HG02759 (cell line): ENCODE results near the gene NGRN.

Experiments used
- ATAC-seq: cut with Tn5 transposase; IDR thresholded peaks from one replicate; pipeline ENCODE4 v1.9.1; 2021; ENCODE audit warnings: mild to moderate bottlenecking, moderate library complexity; ENCODE audit not compliant: unreplicated experiment

Gene NGRN

DNA sequence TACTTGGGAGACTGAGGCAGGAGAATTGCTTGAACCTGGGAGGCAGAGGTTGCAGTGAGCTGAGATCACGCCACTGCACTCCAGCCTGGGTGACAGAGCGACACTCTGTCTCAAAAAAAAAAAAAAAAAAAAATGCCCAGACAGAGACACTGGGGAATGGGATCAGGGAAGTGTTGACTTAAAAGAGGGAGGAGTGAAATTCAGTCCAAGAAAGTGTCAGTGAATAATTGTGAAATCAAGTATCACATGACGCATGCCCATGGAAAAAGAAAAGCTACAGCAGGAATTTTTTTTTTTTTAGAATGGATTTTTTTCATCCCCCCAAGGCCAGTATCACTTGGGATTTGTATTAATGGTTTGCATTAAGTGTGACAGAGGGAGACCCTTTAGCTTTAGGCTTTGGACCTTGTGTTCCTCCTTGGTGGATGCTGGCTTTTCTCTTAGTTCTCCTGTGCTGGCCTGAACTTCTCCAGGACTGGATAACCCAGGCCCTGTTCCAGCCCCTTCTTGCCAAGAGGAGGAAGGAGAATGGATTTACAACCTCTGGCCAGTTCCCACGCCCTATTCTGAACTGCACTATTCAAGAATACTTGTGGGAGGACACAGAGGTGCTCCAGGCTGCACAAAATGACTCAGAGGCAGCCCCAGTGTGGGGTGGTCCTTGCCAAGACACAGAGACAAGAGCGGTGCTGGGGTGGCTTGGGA, 50.0 kb downstream of the NGRN start:
- no peak for ATAC-seq

DNA sequence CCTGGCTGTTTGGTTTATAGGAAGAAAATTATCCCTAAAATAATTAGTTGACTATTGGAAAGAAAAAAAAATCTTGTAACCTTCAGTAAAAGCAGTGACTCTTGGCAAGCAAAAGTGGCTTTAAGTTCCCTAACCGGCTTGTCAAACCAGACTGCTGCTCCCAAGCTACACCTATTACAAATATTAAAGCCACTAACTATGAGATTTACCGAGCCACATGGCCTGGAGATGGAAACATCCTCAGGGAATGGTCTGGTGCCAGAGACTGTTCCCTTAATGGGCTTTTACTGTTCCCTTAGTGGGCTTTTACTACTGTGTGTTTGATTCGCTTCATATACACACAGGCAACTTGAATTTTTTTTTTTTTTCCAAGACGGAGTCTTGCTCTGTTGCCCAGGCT, 50.7 kb downstream of the NGRN start:
- ATAC-seq: no peak

DNA sequence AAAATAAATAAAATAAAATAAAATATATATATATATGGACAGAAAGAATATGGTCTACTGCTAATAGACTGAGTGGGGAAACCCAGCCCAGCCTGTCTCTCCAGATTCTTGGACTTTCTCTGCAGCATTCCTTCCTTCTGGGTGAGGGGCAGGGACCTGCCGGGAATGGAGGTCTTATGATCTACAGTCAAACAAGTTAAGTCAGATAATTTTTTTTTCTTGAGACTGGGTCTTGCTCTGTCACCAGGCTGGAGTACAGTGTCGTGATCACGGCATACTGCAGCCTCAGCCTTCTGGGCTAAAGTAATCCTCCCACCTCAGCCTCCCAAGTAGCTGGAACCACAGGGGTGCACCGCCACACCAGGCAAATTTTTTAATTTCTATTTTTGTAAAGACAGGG, 53.1 kb downstream of the NGRN start:
- ATAC-seq: no peak

DNA sequence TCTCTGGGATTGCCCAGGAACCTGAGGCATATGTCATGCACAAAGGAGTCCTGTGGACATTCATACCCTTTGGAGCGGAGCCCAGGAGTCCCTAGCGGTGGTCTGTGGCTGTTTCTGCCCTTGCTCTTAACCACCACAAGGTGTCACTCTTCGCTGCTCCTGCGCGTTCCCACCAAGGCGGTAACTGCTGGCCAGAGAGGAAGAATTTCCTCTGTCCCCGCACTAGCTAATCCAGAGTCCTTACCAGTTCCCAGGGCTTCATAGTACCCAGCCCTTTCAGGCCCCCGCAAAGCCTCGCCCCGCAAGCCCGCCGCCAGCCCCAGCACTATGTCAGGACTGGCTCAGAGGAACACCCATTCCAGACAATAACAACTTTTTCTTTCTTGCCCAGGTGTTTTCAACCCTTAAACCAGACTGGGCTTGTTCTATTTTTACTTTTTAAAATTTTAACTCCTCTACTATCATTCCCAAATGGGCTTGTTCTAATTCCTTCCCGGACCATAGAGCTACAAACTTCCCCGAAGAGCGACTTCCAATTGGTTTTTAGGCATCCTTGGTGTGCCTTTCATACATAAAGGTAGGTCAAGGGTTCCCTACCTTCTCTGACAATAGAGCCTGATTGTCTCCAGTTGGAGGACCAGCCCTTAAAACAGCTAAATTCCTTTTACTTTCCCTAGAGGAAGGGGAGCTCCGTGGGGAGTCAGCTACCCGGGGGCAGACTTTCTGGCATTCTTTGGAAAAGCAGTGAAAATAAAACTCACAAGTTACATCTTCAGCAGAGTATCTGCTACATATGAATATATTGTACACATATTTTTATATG, 54.8 kb downstream of the NGRN start:
- no peak for ATAC-seq

DNA sequence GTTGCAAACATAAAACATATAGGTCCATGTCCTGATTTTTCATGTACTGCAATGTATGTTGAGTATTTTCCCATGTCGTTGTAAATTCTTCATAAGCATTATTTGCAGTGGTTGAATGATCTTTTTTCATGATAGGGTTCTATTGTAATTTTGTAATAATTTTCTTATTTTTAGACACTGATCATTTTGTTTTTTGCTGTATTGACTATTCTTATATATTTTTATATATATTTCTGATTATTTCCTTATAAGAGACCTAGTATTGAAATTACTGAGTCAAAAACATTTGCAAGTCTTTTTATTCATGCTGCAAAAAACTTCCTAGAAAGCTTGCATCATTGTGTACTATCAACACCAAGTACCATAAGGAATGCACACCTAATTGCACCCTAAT, 55.4 kb downstream of the NGRN start:
- no peak for ATAC-seq
